GM12878 (cell line): Measurements from ENCODE around the gene LPIN1. TPM values are rescaled to one million over a fixed set of nuclear protein-coding genes. Genes with fewer than 3 reads are reported as not detected.

Experiments
- BACH1 ChIP-seq: fragments of 450-650 bp; IDR thresholded peaks from 2 replicates; pipeline ENCODE4 v1.6.1; 2017; ENCODE audit warnings: mild to moderate bottlenecking, borderline replicate concordance
- CBFB ChIP-seq: IDR thresholded peaks from 2 replicates; pipeline ENCODE4 v1.6.1; 2016; ENCODE audit warnings: antibody characterized with exemption, low read depth
- CBX5 ChIP-seq: sonication (generic); IDR thresholded peaks from 2 replicates; pipeline ENCODE4 v1.6.1; 2016; ENCODE audit warnings: low read depth, moderate library complexity, mild to moderate bottlenecking, inconsistent platforms
- CEBPB ChIP-seq, 2 experiments: fragments of 150-350 bp in 1 of 2; IDR thresholded peaks; 2 replicates each; pipeline ENCODE4 v1.6.1; 2012 to 2014; ENCODE audit warnings: low read depth in 2 of 2, low read length in 2 of 2, borderline replicate concordance in 1 of 2, inconsistent platforms in 1 of 2
- DPF2 ChIP-seq: fragments of 450-650 bp; IDR thresholded peaks from 2 replicates; pipeline ENCODE4 v1.6.1; 2017; ENCODE audit warnings: mild to moderate bottlenecking
- EP300 ChIP-seq, 2 experiments: fragments of 150-350 bp in 1 of 2; IDR thresholded peaks; 2 replicates each; pipeline ENCODE4 v1.6.1; 2011 to 2012; ENCODE audit warnings: low read depth in 2 of 2, low read length in 2 of 2, borderline replicate concordance in 1 of 2, improper control_type of control experiment in 1 of 2, inconsistent platforms in 1 of 2; ENCODE audit not compliant: control insufficient read depth in 1 of 2
- ETV6 ChIP-seq, 2 experiments: fragments of 450-650 bp in 1 of 2; IDR thresholded peaks in 1 of 2; conservative IDR thresholded peaks in 1 of 2; 2 replicates each; pipeline ENCODE4 v1.6.1; 2014; ENCODE audit warnings: antibody characterized with exemption in 1 of 2, borderline replicate concordance in 1 of 2, low read depth in 1 of 2, mild to moderate bottlenecking in 1 of 2, moderate library complexity in 1 of 2
- GABPA ChIP-seq: IDR thresholded peaks from 2 replicates; pipeline ENCODE4 v1.6.1; 2014; ENCODE audit warnings: antibody characterized with exemption, low read depth, mild to moderate bottlenecking, inconsistent platforms
- KAT2A ChIP-seq: conservative IDR thresholded peaks from 2 replicates; pipeline ENCODE4 v1.6.1; 2011; ENCODE audit warnings: low read depth, low read length; ENCODE audit not compliant: control insufficient read depth
- NFYA ChIP-seq: IDR thresholded peaks from 2 replicates; pipeline ENCODE4 v1.6.1; 2011; ENCODE audit warnings: low read depth, mild to moderate bottlenecking, low read length, improper control_type of control experiment, borderline replicate concordance
- NR2C1 ChIP-seq: fragments of 450-650 bp; IDR thresholded peaks from 2 replicates; pipeline ENCODE4 v1.6.1; 2017; ENCODE audit warnings: antibody characterized with exemption, mild to moderate bottlenecking, moderate library complexity
- NR2F1 ChIP-seq: fragments of 450-650 bp; conservative IDR thresholded peaks from 2 replicates; pipeline ENCODE4 v1.6.1; 2017; ENCODE audit warnings: mild to moderate bottlenecking
- POLR2AphosphoS2 ChIP-seq: IDR thresholded peaks from 2 replicates; pipeline ENCODE4 v1.6.1; 2011; ENCODE audit warnings: low read depth, mild to moderate bottlenecking, low read length, improper control_type of control experiment, moderate library complexity
- RB1 ChIP-seq: fragments of 450-650 bp; formaldehyde crosslinking; IDR thresholded peaks from 2 replicates; pipeline ENCODE4 v1.6.1; 2017; ENCODE audit warnings: mild to moderate bottlenecking, borderline replicate concordance
- TCF3 ChIP-seq: IDR thresholded peaks from 2 replicates; pipeline ENCODE4 v1.6.1; 2012; ENCODE audit warnings: low read depth, mild to moderate bottlenecking, low read length, borderline replicate concordance; ENCODE audit not compliant: insufficient read depth
- YBX1 ChIP-seq: fragments of 450-650 bp; IDR thresholded peaks from 2 replicates; pipeline ENCODE4 v1.6.1; 2016; ENCODE audit warnings: antibody characterized with exemption
- ZNF207 ChIP-seq: fragments of 450-650 bp; IDR thresholded peaks from 2 replicates; pipeline ENCODE4 v1.6.1; 2014; ENCODE audit warnings: antibody characterized with exemption, mild to moderate bottlenecking, borderline replicate concordance
- ZNF384 ChIP-seq: IDR thresholded peaks from 2 replicates; pipeline ENCODE4 v1.6.1; 2012; ENCODE audit warnings: low read depth, mild to moderate bottlenecking, low read length, improper control_type of control experiment, borderline replicate concordance
- polyA plus RNA-seq, 11 experiments: library from polyadenylated mRNA; depleted of rRNA in 4 of 11; unstranded in 6 of 11; stranded (reverse) in 5 of 11; fragments of >200 nt; fragmentation: Nextera tagmentation in 4 of 11; fragmentation: Illumina TruSeq in 1 of 11; extraction: Ambion mirVana in 4 of 11; extraction: Trizol in 1 of 11; gene quantifications; 1 replicate in 1 of 11; 2 replicates in 10 of 11; pipeline versions ENCODE4 v1.2.1 to v1.2.3, GENCODE V29; 2011 to 2016; ENCODE audit warnings: inconsistent platforms in 2 of 11, missing spikeins in 2 of 11, low read depth in 1 of 11
- total RNA-seq, 4 experiments: library from RNA; depleted of rRNA in 3 of 4; stranded (reverse); fragments of >200 nt in 3 of 4; fragmentation: Illumina TruSeq in 1 of 4; extraction: Trizol in 1 of 4; gene quantifications; 2 replicates each; pipeline versions ENCODE4 v1.2.1 to v1.2.3, GENCODE V29; 2013 to 2021
- TF ChIP-seq, protein P1 (sequence below): fragments of 450-650 bp; IDR thresholded peaks from 2 replicates; pipeline ENCODE4 v1.6.1; 2018; ENCODE audit warnings: borderline replicate concordance, mild to moderate bottlenecking; ENCODE audit not compliant: partially characterized antibody
- TF ChIP-seq, protein P2 (sequence below): IDR thresholded peaks from 2 replicates; pipeline ENCODE4 v1.6.1; 2012; ENCODE audit warnings: low read depth, low read length, improper control_type of control experiment
- TF ChIP-seq, protein P3 (sequence below): fragments of 450-650 bp; formaldehyde crosslinking; IDR thresholded peaks from 2 replicates; pipeline ENCODE4 v1.4.0; 2022; ENCODE audit warnings: mild to moderate bottlenecking, moderate library complexity
- TF ChIP-seq, protein P4 (sequence below): IDR thresholded peaks from 2 replicates; pipeline ENCODE4 v1.6.1; 2012; ENCODE audit warnings: low read length, inconsistent platforms

Gene LPIN1
- total and polyA plus RNA-seq, 10 of the 15 experiments (the other 5 are each of a cell fraction or from before 2014, with no cell fraction given) = 18.8 to 82.5 (median 50.3) TPM

DNA sequence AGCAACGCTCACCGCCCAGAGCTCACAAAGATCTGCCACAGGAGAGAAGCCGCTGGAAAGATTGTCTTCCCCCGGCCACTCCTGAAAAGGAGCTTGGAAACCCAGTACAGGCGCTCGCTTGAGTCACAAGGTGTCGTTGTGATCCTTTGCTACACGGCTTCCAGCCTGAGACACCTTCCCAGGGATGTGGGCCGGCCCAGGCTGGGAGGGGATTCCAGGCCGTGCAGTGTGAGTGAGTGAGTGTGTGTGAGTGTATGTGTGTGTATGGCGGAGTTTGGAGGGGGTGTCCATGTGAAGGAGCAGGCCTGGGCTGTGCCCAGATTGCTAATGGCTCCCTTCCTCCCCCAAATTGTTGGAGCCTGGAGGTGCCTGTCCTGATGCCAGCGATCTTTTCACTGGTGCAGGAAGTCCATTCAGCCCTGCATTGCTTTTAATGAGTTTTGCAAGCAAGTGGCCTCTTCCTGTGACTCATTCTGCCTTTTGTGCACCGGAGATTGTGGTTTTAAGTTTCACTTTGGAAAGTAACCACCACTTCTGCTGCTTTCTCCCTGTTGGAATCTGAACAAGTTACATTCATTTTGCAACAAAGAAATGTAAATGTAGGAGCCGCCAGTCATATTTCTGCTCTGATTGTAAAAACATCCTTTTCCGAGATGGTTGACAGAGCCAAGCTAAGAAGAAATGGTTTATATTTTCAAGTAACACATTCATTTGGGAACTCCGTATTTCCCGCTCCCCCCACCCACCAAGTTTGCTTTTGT is 83.7 kb downstream of the LPIN1 start (continued):
- TF ChIP-seq, protein P1, sequence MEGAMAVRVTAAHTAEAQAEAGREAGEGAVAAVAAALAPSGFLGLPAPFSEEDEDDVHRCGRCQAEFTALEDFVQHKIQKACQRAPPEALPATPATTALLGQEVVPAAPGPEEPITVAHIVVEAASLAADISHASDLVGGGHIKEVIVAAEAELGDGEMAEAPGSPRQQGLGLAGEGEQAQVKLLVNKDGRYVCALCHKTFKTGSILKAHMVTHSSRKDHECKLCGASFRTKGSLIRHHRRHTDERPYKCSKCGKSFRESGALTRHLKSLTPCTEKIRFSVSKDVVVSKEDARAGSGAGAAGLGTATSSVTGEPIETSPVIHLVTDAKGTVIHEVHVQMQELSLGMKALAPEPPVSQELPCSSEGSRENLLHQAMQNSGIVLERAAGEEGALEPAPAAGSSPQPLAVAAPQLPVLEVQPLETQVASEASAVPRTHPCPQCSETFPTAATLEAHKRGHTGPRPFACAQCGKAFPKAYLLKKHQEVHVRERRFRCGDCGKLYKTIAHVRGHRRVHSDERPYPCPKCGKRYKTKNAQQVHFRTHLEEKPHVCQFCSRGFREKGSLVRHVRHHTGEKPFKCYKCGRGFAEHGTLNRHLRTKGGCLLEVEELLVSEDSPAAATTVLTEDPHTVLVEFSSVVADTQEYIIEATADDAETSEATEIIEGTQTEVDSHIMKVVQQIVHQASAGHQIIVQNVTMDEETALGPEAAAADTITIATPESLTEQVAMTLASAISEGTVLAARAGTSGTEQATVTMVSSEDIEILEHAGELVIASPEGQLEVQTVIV = no peak
- TF ChIP-seq, protein P2, sequence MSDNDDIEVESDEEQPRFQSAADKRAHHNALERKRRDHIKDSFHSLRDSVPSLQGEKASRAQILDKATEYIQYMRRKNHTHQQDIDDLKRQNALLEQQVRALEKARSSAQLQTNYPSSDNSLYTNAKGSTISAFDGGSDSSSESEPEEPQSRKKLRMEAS = no peak
- TF ChIP-seq DPF2 (peak; percentile 94), YBX1 (no peak), POLR2AphosphoS2 (no peak), RB1 (no peak), CEBPB (IDR thresholded peaks at IDR 0.05; ENCODE audit: borderline replicate concordance in 1 of 2, low read depth in 2 of 2, low read length in 2 of 2) (peak in 1 of 2 experiments; percentile 99; a peak in 2 of 4 replicates), GABPA (peak; percentile 82), NFYA (no peak), ZNF384 (no peak), TCF3 (peak; percentile 93; the same call in 1 of the 2 replicates), CBX5 (peak; percentile 91; the same call in 1 of the 2 replicates), ETV6 (conservative IDR thresholded peaks at IDR 0.05 in 1 of 2, IDR thresholded peaks at IDR 0.05 in 1 of 2; ENCODE audit: borderline replicate concordance in 1 of 2, low read depth in 1 of 2) (peak in 1 of 2 experiments; percentile 100; a peak in 2 of 4 replicates), CBFB (peak; percentile 98), ZNF207 (no peak), EP300 (IDR thresholded peaks at IDR 0.05; ENCODE audit: borderline replicate concordance in 1 of 2, control insufficient read depth in 1 of 2, low read depth in 2 of 2, low read length in 2 of 2) (peak; percentile 88 to 97; a peak in 3 of 4 replicates), NR2F1 (peak; percentile 60; the same call in 1 of the 2 replicates), BACH1 (peak; percentile 65; the same call in 1 of the 2 replicates), NR2C1 (no peak), KAT2A (no peak)
- TF ChIP-seq, protein P3, sequence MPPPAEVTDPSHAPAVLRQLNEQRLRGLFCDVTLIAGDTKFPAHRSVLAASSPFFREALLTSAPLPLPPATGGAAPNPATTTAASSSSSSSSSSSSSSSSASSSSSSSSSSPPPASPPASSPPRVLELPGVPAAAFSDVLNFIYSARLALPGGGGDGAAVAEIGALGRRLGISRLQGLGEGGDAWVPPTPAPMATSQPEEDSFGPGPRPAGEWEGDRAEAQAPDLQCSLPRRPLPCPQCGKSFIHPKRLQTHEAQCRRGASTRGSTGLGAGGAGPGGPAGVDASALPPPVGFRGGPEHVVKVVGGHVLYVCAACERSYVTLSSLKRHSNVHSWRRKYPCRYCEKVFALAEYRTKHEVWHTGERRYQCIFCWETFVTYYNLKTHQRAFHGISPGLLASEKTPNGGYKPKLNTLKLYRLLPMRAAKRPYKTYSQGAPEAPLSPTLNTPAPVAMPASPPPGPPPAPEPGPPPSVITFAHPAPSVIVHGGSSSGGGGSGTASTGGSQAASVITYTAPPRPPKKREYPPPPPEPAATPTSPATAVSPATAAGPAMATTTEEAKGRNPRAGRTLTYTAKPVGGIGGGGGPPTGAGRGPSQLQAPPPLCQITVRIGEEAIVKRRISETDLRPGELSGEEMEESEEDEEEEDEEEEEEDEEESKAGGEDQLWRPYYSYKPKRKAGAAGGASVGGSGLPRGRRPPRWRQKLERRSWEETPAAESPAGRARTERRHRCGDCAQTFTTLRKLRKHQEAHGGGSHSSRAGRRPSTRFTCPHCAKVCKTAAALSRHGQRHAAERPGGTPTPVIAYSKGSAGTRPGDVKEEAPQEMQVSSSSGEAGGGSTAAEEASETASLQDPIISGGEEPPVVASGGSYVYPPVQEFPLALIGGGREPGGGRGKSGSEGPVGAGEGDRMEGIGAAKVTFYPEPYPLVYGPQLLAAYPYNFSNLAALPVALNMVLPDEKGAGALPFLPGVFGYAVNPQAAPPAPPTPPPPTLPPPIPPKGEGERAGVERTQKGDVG (CRISPR knock-in tag) = no peak
- TF ChIP-seq, protein P4, sequence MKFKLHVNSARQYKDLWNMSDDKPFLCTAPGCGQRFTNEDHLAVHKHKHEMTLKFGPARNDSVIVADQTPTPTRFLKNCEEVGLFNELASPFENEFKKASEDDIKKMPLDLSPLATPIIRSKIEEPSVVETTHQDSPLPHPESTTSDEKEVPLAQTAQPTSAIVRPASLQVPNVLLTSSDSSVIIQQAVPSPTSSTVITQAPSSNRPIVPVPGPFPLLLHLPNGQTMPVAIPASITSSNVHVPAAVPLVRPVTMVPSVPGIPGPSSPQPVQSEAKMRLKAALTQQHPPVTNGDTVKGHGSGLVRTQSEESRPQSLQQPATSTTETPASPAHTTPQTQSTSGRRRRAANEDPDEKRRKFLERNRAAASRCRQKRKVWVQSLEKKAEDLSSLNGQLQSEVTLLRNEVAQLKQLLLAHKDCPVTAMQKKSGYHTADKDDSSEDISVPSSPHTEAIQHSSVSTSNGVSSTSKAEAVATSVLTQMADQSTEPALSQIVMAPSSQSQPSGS = peak; percentile 98
